Coronary artery (tissue), 2 donors: ENCODE data around the gene HILPDA.

ENCODE experiments used
- DNase-seq: peaks from one replicate; pipeline ENCODE4 v3.0.0-alpha.2; 2017; ENCODE audit warnings: low spot score
- H3K27ac ChIP-seq, 2 donors: fragments of 200-600 bp; sonication (generic); one replicate each; pipeline ENCODE4 v1.5.1; 2016 to 2019
- H3K4me3 ChIP-seq: fragments of 200-600 bp; sonication (generic); 2 replicates; pipeline ENCODE4 v1.5.1; 2016; ENCODE audit warnings: mild to moderate bottlenecking, moderate library complexity
- CTCF ChIP-seq: fragments of 200-600 bp; sonication (generic); IDR thresholded peaks from one replicate; pipeline ENCODE4 v1.5.1; 2019; ENCODE audit warnings: antibody characterized with exemption

Gene HILPDA

GRCh38 chr7:128431754-128432153, 23.9 kb upstream of the HILPDA start:
- Histone ChIP-seq H3K4me3 (no peak overlapping the region), H3K27ac (no peak overlapping the region)
- no peak for DNase-seq
- TF ChIP-seq CTCF = no peak

GRCh38 chr7:128434413-128435326, 21.0 kb upstream of the HILPDA start:
- no peak for DNase-seq
- no peak for TF ChIP-seq CTCF
- H3K4me3 ChIP-seq = no peak overlapping the region
- H3K27ac ChIP-seq = no peak overlapping the region

GRCh38 chr7:128435327-128435686, 20.4 kb upstream of the HILPDA start:
- no peak for TF ChIP-seq CTCF
- no peak for DNase-seq
- Histone ChIP-seq H3K4me3 (no peak overlapping the region), H3K27ac (no peak overlapping the region)

GRCh38 chr7:128437426-128438332, 18.0 kb upstream of the HILPDA start:
- TF ChIP-seq CTCF = no peak
- no peak overlapping the region for H3K4me3 ChIP-seq
- no peak overlapping the region for H3K27ac ChIP-seq
- no peak for DNase-seq

- DNase-seq = no peak
- no peak overlapping the region for H3K4me3 ChIP-seq
- no peak for TF ChIP-seq CTCF
- no peak overlapping the region for H3K27ac ChIP-seq
Observed at GRCh38 chr7:128442356-128442755, 13.3 kb upstream of the HILPDA start.

GRCh38 chr7:128443831-128444600, 11.7 kb upstream of the HILPDA start:
- no peak for TF ChIP-seq CTCF
- H3K4me3 ChIP-seq = no peak overlapping the region
- no peak for DNase-seq
- H3K27ac ChIP-seq = no peak overlapping the region
